Osteocyte (in vitro differentiated cells): ENCODE results near the gene AKAP8L. TPM values are rescaled to one million over a fixed set of nuclear protein-coding genes. Genes with fewer than 3 reads are reported as not detected.

ENCODE experiments used
- DNase-seq: peaks from one replicate; pipeline ENCODE4 v3.0.0; 2021; ENCODE audit warnings: mixed read lengths; ENCODE audit not compliant: unreplicated experiment; ENCODE audit errors: extremely low spot score
- H3K27ac Mint-ChIP-seq: one replicate; pipeline ENCODE4 v1.8.0; 2021; ENCODE audit warnings: mild to moderate bottlenecking, mixed read lengths; ENCODE audit not compliant: unreplicated experiment
- H3K27me3 Mint-ChIP-seq: one replicate; pipeline ENCODE4 v1.8.0; 2021; ENCODE audit warnings: mixed read lengths; ENCODE audit not compliant: unreplicated experiment
- H3K36me3 Mint-ChIP-seq: one replicate; pipeline ENCODE4 v1.8.0; 2021; ENCODE audit warnings: mixed read lengths; ENCODE audit not compliant: unreplicated experiment
- H3K4me1 Mint-ChIP-seq: one replicate; pipeline ENCODE4 v1.8.0; 2021; ENCODE audit warnings: mixed read lengths; ENCODE audit not compliant: unreplicated experiment
- H3K4me3 Mint-ChIP-seq: one replicate; pipeline ENCODE4 v1.8.0; 2021; ENCODE audit warnings: mild to moderate bottlenecking, moderate library complexity, mixed read lengths; ENCODE audit not compliant: unreplicated experiment
- H3K9me3 Mint-ChIP-seq: one replicate; pipeline ENCODE4 v1.8.0; 2021; ENCODE audit warnings: mixed read lengths; ENCODE audit not compliant: unreplicated experiment
- total RNA-seq: library from RNA; stranded (reverse); gene quantifications from 2 replicates; pipeline ENCODE4 v1.2.1, GENCODE V29; 2021
- TF ChIP-seq, protein P1 (sequence below): fragments of 200-600 bp; sonication (generic); IDR thresholded peaks from 2 replicates; pipeline ENCODE4 v1.5.0; 2021; ENCODE audit warnings: antibody characterized with exemption, mild to moderate bottlenecking, moderate library complexity

Gene AKAP8L
- total RNA-seq, 1 donor from 2014 or later, result 104 TPM

DNA sequence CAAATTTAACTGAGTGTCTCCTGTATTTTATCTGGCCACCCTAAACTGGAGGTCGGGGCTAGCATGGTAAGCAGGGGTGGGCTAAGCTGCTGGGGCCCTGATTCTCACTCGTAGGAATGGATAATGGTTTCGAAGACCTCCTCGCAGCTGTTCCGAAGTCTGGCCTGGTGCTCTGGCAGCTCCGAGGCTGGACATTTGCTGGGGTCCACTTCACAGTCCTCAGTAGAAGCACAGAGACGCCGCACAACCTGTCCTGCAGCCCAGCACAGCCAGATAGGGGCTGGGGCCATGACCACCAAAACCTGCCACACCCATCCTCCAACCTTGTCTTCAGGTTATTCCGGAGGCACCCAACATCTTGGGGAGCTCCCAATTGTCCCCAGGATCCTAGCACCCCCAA, 37.2 kb upstream of the AKAP8L start:
- H3K4me3 Mint-ChIP-seq, result no peak overlapping the region
- H3K36me3 Mint-ChIP-seq, result no peaks in the 10 kb centered on the region
- peaks cover 18% of the 10 kb centered on the region for H3K4me1 Mint-ChIP-seq
- H3K27me3 Mint-ChIP-seq, result peaks cover 33% of the 10 kb centered on the region
- no peak for DNase-seq
- TF ChIP-seq, protein P1, sequence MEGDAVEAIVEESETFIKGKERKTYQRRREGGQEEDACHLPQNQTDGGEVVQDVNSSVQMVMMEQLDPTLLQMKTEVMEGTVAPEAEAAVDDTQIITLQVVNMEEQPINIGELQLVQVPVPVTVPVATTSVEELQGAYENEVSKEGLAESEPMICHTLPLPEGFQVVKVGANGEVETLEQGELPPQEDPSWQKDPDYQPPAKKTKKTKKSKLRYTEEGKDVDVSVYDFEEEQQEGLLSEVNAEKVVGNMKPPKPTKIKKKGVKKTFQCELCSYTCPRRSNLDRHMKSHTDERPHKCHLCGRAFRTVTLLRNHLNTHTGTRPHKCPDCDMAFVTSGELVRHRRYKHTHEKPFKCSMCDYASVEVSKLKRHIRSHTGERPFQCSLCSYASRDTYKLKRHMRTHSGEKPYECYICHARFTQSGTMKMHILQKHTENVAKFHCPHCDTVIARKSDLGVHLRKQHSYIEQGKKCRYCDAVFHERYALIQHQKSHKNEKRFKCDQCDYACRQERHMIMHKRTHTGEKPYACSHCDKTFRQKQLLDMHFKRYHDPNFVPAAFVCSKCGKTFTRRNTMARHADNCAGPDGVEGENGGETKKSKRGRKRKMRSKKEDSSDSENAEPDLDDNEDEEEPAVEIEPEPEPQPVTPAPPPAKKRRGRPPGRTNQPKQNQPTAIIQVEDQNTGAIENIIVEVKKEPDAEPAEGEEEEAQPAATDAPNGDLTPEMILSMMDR, result no peak
- H3K9me3 Mint-ChIP-seq, result no peaks in the 10 kb centered on the region
- H3K27ac Mint-ChIP-seq, result no peak overlapping the region

GRCh38 chr19:15453906-15454860, 35.4 kb upstream of the AKAP8L start:
- TF ChIP-seq, protein P1, result peak; percentile 28
- Mint-ChIP-seq H3K9me3 (no peaks in the 10 kb centered on the region), H3K36me3 (no peaks in the 10 kb centered on the region), H3K4me1 (peaks cover 21% of the 10 kb centered on the region), H3K27me3 (peaks cover 25% of the 10 kb centered on the region), H3K4me3 (peak overlapping the region; percentile 32), H3K27ac (peak overlapping the region; percentile 38)
- DNase-seq, result no peak

GRCh38 chr19:15453091-15453578, 34.3 kb upstream of the AKAP8L start:
- peak overlapping the region; percentile 65 for H3K4me3 Mint-ChIP-seq

DNA sequence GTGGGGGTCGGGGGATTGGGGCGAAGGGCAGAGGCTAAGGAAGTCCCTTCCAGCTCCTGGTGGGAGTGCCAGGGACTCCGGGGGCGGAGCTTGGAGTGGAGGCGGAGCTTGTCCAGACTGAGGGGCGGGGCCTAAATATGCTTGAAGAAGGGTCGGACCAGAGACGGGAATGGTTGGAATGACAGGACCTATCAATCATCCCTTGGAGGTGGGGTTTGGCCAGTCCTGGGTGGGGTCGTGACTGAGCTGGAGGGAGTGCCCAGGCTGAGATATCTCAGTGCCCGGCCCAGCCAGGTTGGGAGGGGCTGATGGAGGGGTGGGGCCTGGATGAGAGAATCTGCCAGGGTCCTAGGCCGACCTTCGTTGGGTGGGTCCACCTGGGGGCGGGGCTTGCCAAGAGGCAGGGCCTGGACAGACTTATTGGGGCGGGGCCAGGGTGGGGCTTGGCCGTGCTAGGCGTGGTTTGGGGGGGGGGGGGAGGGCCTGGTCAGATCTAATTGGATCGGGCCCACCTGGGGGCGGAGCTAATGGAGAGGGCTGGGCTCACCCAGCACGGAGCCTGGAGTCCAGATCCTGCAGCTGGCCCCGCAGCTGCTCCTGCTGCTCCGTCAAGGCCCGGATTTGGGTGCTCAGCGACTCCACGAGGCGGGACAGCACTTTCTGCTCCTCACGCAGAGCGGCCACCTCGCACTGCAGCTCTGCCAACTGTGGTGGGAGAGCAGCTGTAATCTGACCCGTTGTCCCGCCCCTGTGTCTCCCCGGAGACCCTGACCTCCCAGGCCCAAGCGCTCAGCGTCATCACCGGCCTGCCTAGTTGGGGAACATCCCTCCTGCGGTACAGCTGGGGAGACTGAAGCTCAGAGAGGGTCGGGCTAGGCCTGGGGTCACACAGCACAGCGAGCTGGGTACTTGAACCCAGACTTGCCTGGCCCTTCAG, 33.6 kb upstream of the AKAP8L start:
- H3K9me3 Mint-ChIP-seq, result no peaks in the 10 kb centered on the region
- peaks cover 18% of the 10 kb centered on the region for H3K27me3 Mint-ChIP-seq
- TF ChIP-seq, protein P1, result no peak
- DNase-seq, result peak; percentile 90
- H3K36me3 Mint-ChIP-seq, result peaks cover under 1% of the 10 kb centered on the region
- H3K4me3 Mint-ChIP-seq, result peak overlapping the region; percentile 65
- no peak overlapping the region for H3K27ac Mint-ChIP-seq
- H3K4me1 Mint-ChIP-seq, result peaks cover 25% of the 10 kb centered on the region

More at GRCh38 chr19:15453091-15453578, 34.3 kb upstream of the AKAP8L start:
- H3K9me3 Mint-ChIP-seq, result no peaks in the 10 kb centered on the region
- no peaks in the 10 kb centered on the region for H3K36me3 Mint-ChIP-seq
- TF ChIP-seq, protein P1, result peak; percentile 34
- DNase-seq, result no peak
- peaks cover 23% of the 10 kb centered on the region for H3K27me3 Mint-ChIP-seq
- H3K4me1 Mint-ChIP-seq, result peaks cover 28% of the 10 kb centered on the region
- no peak overlapping the region for H3K27ac Mint-ChIP-seq
